Activated CD8-positive, alpha-beta memory T cell treated with anti-CD3 and anti-CD28 coated beads for 4 hours (primary cell): Measurements from ENCODE around the gene MZT2B.
"Not testable (repeated sequence)": the region's sequence is repeated elsewhere in the genome, so short reads cannot be mapped to it uniquely, and the experiment has no call there.

ENCODE experiments used
- DNase-seq, 2 donors: peaks; one replicate each; pipeline ENCODE4 v3.0.0-alpha.2; 2020; ENCODE audit warnings: low read depth in 2 of 2

The MZT2B gene

DNA sequence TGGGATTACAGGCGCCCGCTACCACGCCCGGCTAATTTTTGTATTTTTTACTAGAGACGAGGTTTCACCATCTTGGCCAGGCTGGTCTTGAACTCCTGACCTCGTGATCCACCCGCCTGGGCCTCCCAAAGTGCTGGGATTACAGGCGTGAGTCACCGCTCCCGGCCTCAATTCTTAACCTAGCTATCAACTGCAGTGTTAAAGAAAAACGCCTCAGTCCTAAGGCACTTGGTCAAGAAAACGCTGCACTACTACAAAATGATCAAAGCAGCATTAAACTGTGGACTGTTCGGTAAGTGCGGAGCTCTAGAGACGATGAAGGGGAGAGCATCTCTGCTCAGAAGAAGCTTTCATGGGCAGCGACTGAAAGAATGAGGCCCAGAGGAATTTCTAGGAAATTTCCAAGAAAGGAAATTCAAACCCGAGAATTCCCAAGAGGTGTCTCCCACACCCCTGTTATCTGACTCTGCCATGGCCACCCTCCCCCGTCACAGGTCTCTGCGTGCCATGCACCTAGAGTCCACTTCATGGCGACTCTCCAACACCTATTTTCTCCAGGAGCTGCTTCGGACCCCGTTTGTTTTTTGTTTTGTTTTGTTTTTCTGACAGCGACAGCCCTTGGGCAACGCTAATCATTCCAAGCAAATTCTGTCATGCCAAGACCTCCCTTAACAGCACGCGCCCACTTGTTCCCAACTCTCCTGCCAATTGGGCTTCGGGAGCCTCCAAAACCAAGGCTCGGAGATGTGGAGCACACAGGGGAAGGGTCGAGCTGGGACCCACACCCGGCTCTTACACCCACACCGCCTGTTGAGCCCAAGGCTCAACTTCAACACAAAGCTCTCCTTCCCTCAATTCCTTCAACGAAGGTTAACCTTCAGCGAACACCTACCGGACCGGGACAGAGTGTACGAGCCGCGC lies 1.4 kb upstream of the MZT2B start:
- not testable (repeated sequence) for DNase-seq

DNA sequence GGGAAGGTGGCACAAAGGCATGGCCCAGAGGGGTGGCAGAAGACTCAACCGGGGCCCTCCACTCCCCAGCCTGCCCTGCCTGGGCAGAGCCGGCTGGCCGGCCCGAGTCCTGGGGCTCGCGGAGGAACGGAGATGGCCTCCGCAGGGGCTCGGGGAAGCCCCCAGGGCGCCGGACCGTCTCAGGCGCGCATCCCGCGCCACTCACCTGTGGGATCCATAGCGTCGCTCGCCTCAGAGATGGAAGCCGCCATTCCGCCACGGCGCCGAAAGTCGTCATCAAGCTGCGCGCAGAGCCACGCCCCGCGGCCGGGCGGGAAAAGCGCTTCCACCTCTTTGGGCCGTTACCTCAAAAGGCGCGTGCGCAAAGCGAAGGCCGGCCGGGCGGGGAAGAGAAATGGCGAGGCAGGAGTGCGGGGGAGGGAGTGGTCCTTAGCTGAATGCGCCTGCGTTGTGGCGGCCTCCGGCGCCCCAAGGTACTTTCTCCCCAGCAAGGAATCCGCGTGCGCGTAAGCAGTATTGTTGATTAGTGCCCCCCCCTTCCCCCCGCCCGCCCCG lies 660 bp upstream of the MZT2B start, which contains the start of gene SMPD4:
SMPD4 (minus strand) TSS at position 278 of the 555 bp plus-strand sequence. CDS start 5,010 bp downstream, outside the sequence.
- peak; percentile 96 for DNase-seq

DNA sequence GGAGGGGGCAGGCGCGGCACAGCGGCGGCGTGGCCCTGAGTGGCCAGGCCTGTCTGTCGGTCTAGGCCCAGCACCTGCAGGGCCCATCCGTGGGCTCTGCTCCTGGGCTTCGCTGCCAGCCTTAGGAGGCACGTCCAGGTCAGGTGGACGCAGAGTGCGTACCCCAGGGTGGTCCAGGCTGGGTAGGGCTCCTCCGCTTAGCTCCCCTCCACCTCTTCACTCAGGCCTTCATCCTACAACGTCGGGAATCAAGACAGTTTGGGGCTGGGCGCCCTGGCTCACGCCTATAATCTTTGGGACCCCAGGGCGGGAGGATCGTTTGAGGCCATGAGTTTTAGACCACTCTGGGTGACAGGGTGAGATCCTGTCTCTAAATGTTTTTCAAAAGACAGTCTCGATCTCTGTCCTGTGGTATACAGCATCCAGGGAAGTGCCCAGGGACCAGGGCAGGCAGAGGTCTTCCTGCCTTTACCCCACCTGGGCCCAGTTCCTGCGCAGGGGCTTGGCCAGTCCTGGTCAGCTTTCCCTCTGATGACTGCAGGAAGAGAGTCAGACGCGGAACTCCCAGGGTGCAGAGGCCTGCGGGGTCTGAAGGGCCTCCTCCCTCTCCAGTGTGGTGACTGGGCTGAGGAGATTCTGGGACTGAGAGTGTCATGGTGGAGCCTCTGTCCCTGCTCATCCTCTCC lies 907 bp downstream of the MZT2B start:
- DNase-seq, result not testable (repeated sequence)

DNA sequence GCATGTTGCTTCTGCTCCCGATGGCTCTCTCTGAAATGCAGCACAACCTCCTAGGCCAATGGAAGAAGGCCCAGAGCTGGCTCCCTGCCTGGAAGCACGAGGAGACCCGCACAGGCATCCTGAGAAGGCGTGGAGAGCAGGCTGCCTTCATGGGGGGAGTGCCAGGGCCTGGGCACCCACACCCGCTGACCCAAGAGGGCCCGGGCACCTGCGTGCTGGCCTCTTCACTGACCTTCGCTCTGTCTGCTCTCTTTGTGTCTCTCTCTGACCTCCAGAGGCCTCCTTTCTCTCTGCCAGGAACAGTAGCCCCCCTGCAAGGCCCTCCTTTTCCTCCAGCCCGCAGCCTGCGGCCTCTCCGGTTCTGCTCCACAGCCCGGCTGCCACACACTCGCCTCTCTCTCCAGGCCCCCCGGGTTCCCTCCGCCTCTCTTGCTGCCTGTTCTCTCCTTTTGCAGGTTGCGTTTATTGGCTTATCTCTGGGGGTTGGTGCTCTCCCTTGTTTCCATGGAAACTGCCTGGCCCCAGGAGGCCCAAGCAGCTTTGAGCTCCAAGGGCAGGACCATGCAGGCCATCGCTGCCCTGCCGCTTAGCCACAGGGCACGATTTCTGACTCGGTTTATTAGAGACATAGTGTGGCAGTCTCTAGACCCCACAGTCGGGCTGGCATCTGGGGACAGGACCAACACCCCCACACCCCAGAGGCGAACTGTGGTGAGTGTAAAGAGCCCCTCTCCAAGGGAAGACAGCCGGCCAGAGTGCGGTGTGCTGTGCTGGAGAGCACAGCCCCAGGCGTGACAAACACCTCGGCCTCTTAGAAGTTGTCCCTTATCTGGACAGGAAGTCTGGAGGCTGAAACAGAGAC lies 1.7 kb downstream of the MZT2B start:
- no peak for DNase-seq

DNA sequence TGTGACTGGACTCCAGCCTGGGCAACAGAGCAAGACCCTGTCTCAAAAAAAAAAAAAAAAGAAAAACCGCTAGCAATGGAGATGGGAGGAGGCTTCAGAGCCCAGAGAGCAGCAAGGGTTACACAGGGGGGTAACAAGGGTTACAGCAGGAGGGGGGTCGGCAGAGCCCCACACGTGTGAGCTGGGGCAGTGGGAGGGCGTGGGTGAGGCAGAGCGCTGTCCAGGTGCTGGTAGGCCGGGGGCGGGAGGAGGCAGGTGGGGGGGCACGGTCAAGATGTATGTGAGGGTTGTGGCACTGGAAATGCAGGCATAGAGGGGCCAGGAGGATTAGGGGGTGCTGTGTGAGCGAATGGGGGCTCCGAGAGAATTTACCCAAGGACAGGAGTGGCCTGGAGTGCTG lies 3.4 kb downstream of the MZT2B start:
- DNase-seq, result no peak

DNA sequence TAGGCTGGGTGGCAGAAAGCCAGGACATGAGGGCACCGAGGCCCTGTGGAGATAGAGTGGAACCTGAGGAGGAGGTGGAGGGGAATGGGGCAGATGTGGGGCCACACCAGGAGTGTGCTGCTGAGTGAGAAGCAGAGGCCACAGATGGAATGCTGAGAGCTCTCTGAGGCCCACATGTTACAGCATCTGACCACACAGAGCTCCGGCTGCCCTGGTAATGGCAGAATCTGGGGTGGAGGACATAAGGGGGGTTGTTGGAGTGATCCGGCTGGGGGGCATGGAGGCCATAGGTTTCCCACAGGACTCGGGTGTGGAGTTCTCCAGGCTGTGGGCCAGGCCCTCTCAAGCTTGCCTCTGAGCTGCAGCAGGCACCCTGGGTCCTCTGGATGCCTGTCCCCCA lies 3.8 kb downstream of the MZT2B start:
- no peak for DNase-seq

DNA sequence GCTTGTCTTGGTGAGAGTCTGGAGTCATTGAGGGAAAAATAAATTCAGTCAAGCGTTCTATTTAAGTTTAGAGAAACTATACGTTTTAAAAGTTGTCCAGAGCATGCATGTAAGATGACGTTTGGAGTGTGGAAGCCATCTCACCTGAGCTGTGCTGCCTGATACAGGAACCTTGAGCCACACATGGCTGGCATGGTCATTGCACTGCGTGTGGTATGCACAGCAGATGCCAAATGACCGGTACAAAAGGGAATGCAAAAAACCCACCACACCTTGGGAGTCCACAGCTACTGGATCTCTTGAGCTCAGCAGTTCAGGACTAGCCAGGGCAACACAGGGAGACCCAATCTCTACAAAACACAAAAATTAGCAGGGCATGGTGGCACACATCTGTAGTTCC lies 4.3 kb downstream of the MZT2B start:
- no peak for DNase-seq

DNA sequence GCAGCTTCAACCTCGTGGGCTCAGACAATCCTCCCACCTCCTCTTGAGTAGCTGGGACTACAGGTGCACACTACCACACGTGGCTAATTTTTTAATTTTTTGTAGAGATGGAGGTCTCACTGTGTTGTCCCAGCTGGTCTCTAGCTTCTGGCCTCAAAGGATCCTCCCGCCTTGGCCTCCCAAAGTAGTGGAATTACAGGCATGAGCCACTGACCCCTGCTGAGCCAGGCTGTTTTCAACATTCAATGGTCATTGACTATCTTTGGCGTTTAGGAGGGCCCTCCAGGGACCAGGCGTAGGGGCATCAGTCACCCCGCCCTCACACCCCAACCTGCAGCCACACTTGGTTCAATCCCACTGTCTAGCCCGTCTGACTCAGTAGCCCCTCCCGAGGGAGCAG lies 5.2 kb downstream of the MZT2B start:
- DNase-seq, result no peak

DNA sequence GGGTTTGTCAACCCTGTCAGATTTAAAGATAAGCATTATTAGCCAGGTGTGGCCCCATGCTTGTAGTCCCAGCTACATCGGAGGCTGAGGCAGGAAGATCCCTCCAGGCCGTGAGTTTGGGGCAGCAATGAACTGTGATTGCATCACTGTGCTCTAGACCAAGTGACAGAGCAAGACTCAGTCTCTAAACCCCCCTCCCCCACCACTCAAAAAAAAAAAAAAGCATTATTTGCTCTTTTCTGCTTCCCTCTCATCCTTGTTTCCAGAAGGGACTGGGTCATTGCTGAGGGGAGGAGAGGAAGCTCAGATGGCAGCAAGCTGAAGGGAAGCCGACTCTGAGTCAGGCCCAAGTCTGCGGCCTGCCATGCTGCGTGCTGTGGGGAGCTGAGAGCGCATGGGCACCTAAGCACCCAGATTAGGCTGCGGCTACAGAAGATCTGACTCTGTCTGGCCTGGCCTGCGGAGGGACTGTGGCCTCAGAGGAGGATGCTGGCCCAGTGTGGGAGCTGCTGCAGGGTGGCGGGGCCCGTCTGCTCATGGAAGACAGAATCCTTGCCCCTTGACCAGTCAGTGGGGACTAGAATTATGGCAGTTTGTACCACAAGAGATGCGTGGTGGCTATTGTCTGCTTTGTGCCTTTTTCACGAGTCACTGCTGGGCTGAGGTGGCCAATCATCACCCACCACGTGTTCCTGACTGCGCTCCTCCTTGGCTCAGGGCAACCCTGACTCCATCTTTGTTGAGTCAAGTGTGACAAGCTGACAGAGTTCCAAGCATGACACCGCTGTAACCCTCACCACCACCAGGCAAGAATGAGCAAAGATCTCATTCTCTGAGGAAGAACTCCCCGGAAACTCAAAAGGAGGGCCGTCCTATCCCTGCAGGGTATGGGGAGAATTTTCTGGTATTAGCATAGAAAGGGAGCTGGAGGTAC lies 6.1 kb downstream of the MZT2B start:
- DNase-seq, result not testable (repeated sequence)

DNA sequence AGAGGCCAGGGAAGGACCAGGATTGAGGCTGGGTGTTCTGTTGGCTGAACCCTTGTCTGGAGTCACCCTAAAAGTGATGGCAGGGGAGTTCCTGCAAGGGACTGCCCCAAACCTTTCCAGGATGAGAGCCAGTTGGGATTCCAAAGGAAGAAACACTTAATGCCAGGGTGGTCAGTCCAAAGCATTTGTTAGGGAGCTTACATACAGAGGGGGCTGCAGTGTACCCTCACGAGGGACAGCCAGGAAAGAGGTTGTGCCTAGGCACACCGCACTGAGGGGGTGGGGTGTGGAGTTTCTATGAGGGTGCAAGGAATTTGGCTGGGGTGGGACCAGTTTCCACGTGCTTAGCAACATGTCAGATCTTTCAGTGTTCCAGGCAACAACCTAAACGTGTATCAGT lies 6.9 kb downstream of the MZT2B start:
- DNase-seq, result not testable (repeated sequence)

DNA sequence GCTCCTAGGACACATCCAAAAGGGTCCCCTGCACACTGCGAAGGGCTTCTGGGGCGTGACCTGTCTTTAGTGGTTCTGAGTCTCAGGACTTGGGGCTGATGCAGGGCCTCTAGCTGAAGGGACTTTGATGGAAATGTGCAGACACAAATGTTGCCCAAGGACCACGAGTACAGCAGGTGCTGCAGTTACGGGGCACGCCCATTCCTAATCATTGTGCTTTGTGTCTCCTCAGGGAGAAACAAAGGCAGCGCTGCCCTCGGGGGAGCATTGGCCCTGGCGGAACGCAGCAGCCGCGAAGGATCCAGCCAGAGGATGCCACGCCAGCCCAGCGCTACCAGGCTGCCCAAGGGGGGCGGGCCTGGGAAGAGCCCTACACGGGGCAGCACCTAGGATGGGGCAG lies 8.2 kb downstream of the MZT2B start:
- DNase-seq, result no peak

DNA sequence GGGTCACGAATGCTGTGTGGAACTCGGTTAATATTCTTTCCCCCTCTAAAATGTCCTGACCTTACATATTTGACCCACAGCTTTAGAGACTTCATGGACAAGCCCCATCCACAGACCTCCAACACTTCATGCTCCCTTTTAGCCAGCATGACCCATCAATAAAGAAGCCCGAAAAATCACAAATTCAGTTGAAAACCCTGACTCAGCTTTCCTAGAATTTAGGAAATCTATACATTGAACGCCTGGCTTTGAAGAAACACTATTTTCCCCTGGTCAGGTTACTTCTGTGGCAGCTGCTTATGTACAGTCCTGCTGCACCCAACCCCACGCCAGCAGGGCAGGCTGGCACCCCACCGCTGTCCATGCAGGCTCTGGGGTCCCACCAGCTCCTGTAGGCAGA lies 9.3 kb downstream of the MZT2B start:
- not testable (repeated sequence) for DNase-seq

DNA sequence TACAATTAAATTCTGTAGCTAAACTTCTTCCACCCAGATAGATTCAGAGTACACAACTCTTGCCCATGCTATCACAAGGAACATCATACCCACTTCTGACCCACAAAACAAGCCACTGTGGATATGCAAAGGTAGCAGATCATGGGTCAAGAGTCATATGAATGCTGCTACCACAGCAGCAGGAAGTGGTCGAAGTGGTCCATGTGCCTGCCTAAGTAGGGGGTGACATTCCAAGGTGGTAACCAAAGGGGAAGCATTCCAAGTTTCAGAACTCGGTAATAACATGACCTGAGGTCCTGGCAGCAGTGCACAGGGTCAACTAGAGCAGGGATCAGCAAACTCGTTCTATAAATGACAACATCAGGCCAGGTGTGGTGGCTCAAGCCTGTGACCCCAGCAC lies 10.4 kb downstream of the MZT2B start:
- not testable (repeated sequence) for DNase-seq

DNA sequence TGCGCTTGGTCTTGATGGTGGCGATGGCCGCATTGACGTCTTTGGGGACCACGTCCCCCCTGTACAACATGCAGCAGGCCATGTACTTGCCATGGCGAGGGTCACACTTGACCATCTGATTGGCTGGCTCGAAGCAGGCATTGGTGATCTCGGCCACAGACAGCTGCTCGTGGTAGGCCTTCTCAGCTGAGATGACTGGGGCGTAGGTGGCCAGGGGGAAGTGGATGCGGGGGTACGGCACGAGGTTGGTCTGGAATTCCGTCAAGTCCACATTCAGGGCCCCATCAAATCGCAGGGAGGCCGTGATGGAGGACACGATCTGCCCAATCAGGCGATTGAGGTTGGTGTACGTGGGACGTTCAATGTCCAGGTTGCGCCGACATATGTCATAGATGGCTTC lies 11.8 kb downstream of the MZT2B start:
- not testable (repeated sequence) for DNase-seq

DNA sequence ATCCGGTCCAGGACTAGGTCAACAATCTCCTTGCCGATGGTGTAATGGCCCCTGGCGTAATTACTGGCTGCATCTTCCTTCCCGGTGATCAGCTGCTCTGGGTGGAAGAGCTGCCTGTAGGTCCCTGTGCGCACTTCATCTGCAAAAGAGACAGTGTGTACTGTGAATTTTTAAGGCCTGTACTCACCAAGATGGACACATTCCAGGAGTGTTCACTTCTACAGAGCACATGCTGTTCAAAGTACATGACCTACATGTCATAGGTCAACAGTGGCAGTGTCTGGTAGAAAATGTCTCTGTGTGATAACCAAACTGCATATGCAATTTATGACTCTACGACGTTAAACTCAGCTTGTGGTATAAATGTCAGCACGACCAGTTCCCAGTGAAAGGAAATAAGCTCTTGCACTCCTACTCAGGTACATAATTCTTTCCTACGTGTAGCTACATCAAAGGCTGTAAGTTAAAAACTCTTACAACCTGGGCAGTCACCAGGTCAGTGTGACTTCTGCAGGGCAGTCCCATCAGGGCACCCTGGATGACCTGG lies 13.1 kb downstream of the MZT2B start:
- not testable (repeated sequence) for DNase-seq

DNA sequence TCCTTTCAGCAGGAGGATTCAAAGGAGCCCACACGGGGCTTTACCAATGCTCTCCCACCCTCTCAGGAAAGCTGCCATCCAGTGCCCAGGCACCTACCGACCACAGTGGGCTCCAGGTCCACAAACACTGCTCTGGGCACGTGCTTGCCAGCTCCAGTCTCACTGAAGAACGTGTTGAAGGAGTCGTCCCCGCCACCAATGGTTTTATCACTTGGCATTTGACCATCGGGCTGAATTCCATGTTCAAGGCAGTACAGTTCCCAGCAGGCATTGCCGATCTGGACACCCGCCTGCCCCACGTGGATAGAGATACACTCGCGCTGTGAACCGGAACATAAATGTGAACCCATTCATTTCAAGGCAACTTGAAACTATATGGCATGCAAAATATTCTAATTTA lies 14.0 kb downstream of the MZT2B start:
- not testable (repeated sequence) for DNase-seq

DNA sequence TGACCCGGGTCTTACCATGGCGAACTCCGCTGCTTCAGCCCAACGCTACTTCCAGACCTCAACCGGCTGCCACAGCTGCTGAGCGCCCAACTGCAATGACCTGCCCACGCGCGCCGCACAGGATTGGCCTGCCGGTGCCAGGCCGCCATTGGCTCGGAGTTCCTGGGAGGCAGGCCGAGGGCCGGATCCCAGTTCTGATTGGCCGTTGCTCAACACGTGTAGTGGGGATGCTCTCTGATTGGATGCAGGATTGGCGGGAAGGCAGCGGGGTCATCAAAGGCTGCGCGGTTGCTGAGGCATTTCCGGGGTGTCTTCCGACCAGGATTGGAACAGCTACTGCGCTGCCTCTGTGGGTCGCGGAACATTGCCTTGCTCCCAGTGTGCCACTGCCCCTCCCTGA lies 16.3 kb downstream of the MZT2B start, which contains the start of gene TUBA3E:
TUBA3E (minus strand) TSS at position 97 of the 400 bp plus-strand sequence; CDS start at position 18, 79 bp downstream.
- DNase-seq, result no peak

DNA sequence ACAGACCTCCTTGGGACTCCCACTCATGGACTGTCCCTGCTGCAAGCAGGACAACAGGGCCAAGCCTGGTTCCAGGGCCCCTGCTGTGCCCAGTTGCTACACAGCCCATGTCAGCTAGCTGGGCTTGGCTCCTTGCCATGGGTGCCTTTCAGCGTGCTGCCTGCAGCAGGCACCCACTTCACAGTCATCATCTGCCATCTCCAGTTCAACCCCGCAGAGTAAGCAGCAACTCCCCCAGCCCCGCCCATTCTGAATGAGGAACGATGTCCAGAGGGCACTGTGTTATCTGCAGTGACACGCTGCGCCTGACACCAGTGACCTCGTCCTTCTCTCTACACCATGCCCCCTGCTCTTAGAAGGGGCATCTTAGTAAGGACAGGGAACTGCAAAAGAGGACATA lies 20.5 kb downstream of the MZT2B start:
- DNase-seq, result not testable (repeated sequence)

DNA sequence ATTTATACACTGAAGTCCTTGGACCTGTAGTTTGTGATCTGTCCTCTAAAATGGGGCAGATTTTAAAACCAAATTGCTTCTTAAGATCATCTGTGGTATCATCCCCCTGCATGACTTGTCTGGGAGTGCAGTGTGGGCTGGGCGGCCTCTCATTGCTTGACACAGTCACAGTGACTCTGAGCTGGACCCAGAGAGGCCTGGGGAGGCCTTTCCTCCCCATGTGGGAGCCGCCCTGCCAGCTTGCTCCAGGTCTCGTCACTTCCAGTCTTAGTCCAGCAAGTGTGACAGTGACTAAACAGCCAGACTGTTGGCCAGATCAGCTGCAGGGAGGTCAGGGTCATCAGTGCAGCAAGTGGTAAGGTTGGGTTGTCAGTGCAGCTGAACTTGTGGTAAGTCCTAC lies 21.1 kb downstream of the MZT2B start:
- not testable (repeated sequence) for DNase-seq

DNA sequence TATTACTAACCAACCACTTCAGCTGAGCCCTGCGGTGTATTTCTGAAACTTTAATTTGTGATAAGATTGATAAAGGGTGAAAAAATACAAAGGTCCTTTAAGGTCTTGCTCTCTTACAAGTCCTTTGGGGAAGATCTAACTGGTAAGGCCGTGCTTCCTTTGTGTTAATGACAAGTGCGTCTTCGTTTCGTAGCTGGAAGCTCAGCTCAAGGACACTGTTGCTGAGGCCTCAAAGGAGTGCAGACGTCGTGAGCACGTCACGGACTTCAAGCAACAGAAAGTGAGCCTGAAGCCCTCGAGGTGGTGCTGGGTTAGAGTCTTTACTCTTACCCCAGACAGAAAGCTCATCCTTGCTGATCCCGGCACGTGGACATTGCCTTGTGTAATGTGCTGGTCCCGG lies 25.0 kb downstream of the MZT2B start:
- not testable (repeated sequence) for DNase-seq
